ENCODE results near the gene SYT12. TPM values are rescaled to one million over a fixed set of nuclear protein-coding genes. Genes with fewer than 3 reads are reported as not detected.

The SYT12 gene
- total RNA-seq, 1 experiment from 2014 or later: 1.9 TPM

GRCh38 chr11:67007126-67007525, 15.8 kb upstream of the SYT12 start:
- H3K9ac ChIP-seq (ENCODE audit: extremely low read depth, insufficient read length, low read length): no peak overlapping the region
- no peak for DNase-seq
- H3K79me2 ChIP-seq (ENCODE audit: insufficient read depth, low read length): no peaks in the 10 kb centered on the region
- H3K23ac ChIP-seq (ENCODE audit: insufficient read length, low read depth, low read length): no peak overlapping the region
- H3K27ac ChIP-seq (ENCODE audit: insufficient read length, low read depth, low read length): no peak overlapping the region
- no peaks in the 10 kb centered on the region for H3K27me3 ChIP-seq (ENCODE audit: insufficient read depth, low read length)
- no peaks in the 10 kb centered on the region for H3K9me3 ChIP-seq (ENCODE audit: control insufficient read depth, low read depth, low read length)
- H2BK15ac ChIP-seq (ENCODE audit: low read depth, low read length): no peak overlapping the region
- H3K4ac ChIP-seq (ENCODE audit: low read depth, low read length): no peak overlapping the region
- peak overlapping the region; percentile 25 for H4K8ac ChIP-seq (replicated peaks; ENCODE audit: insufficient read length, low read depth, low read length)
- no peak overlapping the region for H2BK20ac ChIP-seq (ENCODE audit: low read depth, low read length, poor library complexity, severe bottlenecking)
- no peak overlapping the region for H3T11ph ChIP-seq (ENCODE audit: low read length)
- H3K4me2 ChIP-seq (ENCODE audit: insufficient read depth, insufficient read length, low read length): peak overlapping the region; percentile 3
- H2BK120ac ChIP-seq (ENCODE audit: low read depth, low read length, poor library complexity, severe bottlenecking): no peak overlapping the region
- TF ChIP-seq, protein P1, sequence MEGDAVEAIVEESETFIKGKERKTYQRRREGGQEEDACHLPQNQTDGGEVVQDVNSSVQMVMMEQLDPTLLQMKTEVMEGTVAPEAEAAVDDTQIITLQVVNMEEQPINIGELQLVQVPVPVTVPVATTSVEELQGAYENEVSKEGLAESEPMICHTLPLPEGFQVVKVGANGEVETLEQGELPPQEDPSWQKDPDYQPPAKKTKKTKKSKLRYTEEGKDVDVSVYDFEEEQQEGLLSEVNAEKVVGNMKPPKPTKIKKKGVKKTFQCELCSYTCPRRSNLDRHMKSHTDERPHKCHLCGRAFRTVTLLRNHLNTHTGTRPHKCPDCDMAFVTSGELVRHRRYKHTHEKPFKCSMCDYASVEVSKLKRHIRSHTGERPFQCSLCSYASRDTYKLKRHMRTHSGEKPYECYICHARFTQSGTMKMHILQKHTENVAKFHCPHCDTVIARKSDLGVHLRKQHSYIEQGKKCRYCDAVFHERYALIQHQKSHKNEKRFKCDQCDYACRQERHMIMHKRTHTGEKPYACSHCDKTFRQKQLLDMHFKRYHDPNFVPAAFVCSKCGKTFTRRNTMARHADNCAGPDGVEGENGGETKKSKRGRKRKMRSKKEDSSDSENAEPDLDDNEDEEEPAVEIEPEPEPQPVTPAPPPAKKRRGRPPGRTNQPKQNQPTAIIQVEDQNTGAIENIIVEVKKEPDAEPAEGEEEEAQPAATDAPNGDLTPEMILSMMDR (conservative IDR thresholded peaks at IDR 0.05): no peak
- Mint-ChIP-seq H3K36me3 (ENCODE audit: insufficient read depth in 1 of 3, low read depth in 3 of 3) (peaks cover 0 to 4% (median 0%) of the 10 kb centered on the region in 3 experiments; a peak in 4 of 7 replicates), H3K4me1 (peaks cover 24 to 32% of the 10 kb centered on the region in 2 experiments), H3K9me3 (no peaks in the 10 kb centered on the region; a peak in 1 of 5 replicates), H3K27ac (peak overlapping the region in 1 of 3 experiments; percentile 87; a peak in 1 of 7 replicates), H3K27me3 (ENCODE audit: low read depth) (no peaks in the 10 kb centered on the region; the same call in none of the 2 replicates), H3K4me3 (no peak overlapping the region)
- no peak overlapping the region for H3K18ac ChIP-seq (ENCODE audit: insufficient read length, low read depth, low read length)
- no peaks in the 10 kb centered on the region for H4K20me1 ChIP-seq (ENCODE audit: control insufficient read depth, insufficient read depth, insufficient read length)
- WGBS (ENCODE audit: extremely low coverage, insufficient read length, low lambda C conversion rate): no CpG with 5 or more reads among the region's 7 CpGs
- H3K56ac ChIP-seq (ENCODE audit: insufficient read length, low read depth, low read length): no peak overlapping the region
- no peak overlapping the region for H4K91ac ChIP-seq (ENCODE audit: insufficient read length, low read depth, low read length)
- H3K79me1 ChIP-seq (ENCODE audit: insufficient read depth, low read depth, low read length, poor library complexity, severe bottlenecking): no peaks in the 10 kb centered on the region
- H2AK5ac ChIP-seq (ENCODE audit: insufficient read length, low read length): no peak overlapping the region
- H2BK12ac ChIP-seq (ENCODE audit: insufficient read length, low read depth, low read length): no peak overlapping the region
- H3K14ac ChIP-seq (ENCODE audit: insufficient read depth, low read length): 0 out of 2 replicates have a peak overlapping the region, but pooled peaks have one; percentile 7
- no peak overlapping the region for H2BK5ac ChIP-seq (ENCODE audit: insufficient read length, low read length)
- no peaks in the 10 kb centered on the region for H3K23me2 ChIP-seq (ENCODE audit: insufficient read length, low read depth, low read length, poor library complexity, severe bottlenecking)
- H2AFZ ChIP-seq (ENCODE audit: low read length): no peak overlapping the region
- peak overlapping the region; percentile 25 for H4K5ac ChIP-seq (ENCODE audit: insufficient read length, low read depth, low read length)
- H3K4me1 ChIP-seq (ENCODE audit: insufficient read depth, low read length): peaks cover 2% of the 10 kb centered on the region; the same call in 1 of the 2 replicates
